ENCODE measurements around the gene TAOK2.

- TF ChIP-seq, protein P1, sequence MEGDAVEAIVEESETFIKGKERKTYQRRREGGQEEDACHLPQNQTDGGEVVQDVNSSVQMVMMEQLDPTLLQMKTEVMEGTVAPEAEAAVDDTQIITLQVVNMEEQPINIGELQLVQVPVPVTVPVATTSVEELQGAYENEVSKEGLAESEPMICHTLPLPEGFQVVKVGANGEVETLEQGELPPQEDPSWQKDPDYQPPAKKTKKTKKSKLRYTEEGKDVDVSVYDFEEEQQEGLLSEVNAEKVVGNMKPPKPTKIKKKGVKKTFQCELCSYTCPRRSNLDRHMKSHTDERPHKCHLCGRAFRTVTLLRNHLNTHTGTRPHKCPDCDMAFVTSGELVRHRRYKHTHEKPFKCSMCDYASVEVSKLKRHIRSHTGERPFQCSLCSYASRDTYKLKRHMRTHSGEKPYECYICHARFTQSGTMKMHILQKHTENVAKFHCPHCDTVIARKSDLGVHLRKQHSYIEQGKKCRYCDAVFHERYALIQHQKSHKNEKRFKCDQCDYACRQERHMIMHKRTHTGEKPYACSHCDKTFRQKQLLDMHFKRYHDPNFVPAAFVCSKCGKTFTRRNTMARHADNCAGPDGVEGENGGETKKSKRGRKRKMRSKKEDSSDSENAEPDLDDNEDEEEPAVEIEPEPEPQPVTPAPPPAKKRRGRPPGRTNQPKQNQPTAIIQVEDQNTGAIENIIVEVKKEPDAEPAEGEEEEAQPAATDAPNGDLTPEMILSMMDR (IDR thresholded peaks at IDR 0.05): no peak
- no peak for TF ChIP-seq POLR2A (IDR thresholded peaks at IDR 0.05)
These were observed 30.2 kb downstream of the TAOK2 start for GRCh38 chr16:30003670-30004423.

Measured in uterus (tissue), 2 donors.